ENCODE data around the gene DHRS3.
"Not testable (repeated sequence)": the region's sequence is repeated elsewhere in the genome, so short reads cannot be mapped to it uniquely, and the experiment has no call there.

DHRS3 gene

DNA sequence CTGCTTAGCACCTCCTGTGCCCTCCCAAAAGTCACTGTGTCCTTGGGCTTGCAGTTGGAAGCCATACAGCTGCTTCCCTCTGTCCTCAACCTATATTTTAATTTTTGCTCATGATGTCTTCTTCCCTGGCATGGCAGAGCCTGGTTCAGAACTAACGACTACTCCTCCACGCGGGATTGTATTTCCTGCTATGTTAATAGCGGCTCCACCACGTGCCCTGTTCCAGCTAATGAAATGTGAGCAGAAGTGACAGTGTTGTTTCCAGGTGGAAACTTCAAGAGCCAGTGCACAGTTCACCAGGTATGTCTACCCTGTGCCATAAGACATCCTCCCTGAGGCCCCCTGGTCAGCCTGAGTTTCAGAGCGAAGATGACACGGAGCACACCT lies 52.1 kb downstream of the DHRS3 start:
- TF ChIP-seq, protein P1, sequence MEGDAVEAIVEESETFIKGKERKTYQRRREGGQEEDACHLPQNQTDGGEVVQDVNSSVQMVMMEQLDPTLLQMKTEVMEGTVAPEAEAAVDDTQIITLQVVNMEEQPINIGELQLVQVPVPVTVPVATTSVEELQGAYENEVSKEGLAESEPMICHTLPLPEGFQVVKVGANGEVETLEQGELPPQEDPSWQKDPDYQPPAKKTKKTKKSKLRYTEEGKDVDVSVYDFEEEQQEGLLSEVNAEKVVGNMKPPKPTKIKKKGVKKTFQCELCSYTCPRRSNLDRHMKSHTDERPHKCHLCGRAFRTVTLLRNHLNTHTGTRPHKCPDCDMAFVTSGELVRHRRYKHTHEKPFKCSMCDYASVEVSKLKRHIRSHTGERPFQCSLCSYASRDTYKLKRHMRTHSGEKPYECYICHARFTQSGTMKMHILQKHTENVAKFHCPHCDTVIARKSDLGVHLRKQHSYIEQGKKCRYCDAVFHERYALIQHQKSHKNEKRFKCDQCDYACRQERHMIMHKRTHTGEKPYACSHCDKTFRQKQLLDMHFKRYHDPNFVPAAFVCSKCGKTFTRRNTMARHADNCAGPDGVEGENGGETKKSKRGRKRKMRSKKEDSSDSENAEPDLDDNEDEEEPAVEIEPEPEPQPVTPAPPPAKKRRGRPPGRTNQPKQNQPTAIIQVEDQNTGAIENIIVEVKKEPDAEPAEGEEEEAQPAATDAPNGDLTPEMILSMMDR (IDR thresholded peaks at IDR 0.05; ENCODE audit: control insufficient read depth, insufficient read depth, low read depth, low read length, missing control alignments): no peak
- no peak overlapping the region for H3K4me3 ChIP-seq (ENCODE audit: control insufficient read depth, low read depth, low read length)
- no peak for DNase-seq (ENCODE audit: low read depth)

DNA sequence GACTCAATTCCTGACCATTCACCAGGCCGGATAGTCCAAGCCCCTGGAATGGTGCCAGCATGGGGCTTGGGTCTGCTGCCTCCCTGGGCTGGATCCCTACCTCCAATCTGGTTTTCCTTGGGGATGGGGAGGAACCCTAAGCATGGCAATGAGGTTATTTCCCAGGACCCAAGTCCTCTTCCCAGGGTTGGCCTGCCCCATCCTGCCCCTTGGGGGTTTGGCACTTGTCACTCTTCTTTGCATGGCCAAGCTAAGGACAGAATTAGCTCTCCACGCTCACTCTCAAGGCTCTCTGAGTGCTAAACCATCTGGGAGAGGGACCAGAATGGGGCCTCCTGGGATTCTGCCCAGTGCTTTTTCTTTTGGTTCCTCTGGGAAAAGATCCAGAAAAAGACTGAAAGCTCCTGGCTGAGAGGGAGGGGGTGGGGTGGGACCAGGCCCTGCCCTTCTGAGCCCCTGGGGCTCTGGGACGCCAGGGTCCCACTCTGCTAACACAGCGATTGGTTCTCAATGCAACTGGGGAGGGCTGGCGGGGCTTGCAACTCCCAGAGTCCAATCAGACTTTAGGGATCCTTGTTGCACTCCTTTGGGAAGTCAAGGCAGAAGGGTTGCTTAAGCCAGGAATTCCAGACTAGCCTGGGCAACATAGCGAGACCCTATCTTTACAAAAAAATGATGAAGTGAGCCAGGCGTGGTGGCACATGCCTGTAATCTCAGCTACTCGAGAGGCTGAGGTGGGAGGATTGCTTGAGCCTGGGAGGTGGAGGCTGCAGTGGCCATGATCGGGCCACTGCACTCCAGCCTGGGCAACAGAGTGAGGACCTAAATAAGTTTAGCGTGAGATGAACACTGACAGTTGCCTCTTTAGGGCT lies 52.7 kb downstream of the DHRS3 start:
- TF ChIP-seq, protein P1 (IDR thresholded peaks at IDR 0.05; ENCODE audit: control insufficient read depth, insufficient read depth, low read depth, low read length, missing control alignments): no peak
- no peak for DNase-seq (ENCODE audit: low read depth)
- no peak overlapping the region for H3K4me3 ChIP-seq (ENCODE audit: control insufficient read depth, low read depth, low read length)

DNA sequence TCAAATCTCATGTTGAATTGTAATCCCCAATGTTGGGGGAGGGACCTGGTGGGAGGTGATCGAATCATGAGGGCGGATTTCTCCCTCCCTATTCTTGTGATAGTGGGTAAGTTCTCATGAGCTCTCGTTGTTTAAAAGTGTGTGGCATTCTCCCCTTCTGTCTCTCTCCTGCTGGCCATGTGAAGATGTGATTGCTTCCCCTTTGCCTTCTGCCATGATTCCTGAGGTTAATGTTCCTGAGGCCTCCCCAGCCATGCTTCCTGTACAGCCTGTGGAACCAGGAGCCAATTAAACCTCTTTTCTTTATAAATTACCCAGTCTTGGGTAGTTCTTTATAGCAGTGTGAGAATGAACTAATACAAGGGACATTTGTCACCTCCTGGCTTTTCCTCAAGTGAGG lies 53.8 kb downstream of the DHRS3 start:
- DNase-seq (ENCODE audit: low read depth); H3K4me3 ChIP-seq (ENCODE audit: control insufficient read depth, low read depth, low read length): not testable (repeated sequence)

DNA sequence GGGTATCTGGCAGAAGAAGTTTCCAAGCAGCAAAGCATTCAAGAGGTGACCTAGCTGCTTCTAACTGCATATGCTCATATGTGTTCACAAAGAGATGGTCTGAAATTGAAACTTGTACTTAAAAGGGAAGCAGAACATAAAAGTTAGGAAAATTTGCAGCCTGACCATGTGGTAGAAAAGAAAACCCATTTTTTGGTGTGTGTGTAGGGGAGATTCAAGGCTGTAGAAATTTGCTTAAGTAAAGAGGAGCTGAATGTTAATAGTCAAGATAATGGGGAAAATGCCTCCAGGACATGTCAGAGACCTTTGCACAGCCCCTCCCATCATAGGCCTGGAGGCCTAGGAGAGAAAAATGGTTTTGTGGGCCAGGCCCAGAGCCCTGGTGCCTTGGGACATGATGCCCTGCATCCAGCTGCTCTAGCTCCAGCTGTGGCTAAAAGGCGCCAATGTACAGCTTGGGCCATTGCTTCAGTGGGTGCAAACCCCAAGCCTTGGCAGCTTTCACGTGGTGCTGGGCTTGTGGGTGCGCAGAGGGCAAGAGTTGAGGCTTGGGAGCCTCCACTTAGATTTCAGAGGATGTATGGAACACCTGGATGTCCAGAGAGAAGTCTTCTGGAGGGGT lies 54.9 kb downstream of the DHRS3 start:
- H3K4me3 ChIP-seq (ENCODE audit: control insufficient read depth, low read depth, low read length): no peak overlapping the region
- TF ChIP-seq, protein P1 (IDR thresholded peaks at IDR 0.05; ENCODE audit: control insufficient read depth, insufficient read depth, low read depth, low read length, missing control alignments): no peak
- no peak for DNase-seq (ENCODE audit: low read depth)

DNA sequence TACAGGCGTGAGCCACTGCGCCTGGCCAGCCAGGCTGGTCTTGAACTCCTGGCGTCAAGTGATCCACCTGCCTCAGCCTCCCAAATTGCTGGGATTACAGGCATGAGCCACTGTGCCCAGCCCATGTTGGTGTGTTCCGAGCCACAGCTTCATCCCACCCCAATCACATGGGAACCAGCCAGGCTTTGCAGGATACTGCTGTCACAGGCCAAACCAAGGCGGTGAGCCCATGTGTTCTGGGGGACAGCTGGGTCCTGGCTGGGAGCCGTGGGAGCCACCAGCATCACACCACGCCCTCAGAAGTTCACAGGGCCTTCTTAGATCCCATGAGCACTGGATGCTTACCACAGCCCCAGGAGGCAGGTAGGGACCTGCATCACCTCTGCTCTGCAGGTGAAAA lies 56.9 kb downstream of the DHRS3 start:
- DNase-seq (ENCODE audit: low read depth): no peak
- H3K4me3 ChIP-seq (ENCODE audit: control insufficient read depth, low read depth, low read length): no peak overlapping the region
- TF ChIP-seq, protein P1 (IDR thresholded peaks at IDR 0.05; ENCODE audit: control insufficient read depth, insufficient read depth, low read depth, low read length, missing control alignments): no peak

DNA sequence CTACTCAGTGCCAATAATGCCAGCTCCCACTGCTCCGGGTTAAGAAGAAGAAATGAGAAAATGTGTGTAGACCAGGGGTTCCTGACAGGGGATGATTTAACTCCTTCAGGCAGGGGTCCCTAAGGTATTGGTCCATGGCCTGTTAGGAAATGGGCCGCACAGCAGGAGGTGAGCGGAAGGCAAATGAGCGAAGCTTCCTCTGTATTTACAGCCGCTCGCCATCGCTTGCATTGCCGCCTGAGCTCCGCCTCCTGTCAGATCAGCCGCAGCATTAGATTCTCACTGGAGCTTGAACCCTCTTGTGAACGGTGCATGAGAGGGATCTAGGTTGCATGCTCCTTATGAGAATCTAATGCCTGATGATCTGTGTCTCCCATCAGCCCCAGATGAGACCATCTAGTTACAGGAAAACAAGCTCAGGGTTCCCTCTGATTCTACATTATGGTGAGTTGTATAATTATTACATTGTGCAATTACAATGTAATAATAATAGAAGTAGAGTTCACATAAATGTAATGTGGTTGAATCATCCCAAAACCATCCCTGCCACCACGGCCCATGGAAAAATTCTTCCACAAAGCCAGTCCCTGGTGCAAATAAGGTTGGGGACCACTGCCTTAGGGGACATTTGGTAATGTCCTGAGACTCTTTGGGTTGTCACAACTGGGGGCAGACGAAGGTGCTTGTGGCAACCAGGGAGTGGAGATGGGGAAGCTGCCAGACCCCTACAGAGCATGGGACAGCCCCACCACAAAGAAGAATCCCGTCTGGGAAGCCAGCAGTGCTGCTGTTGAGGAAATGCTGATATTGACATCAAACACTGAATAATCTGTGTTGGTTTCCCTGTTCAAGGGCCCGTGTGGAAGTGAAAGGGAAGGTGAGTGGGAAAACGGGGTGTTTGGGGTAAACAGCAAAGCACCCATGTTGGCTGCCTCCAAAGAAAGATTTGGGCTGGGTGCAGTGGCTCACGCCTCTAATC lies 60.8 kb downstream of the DHRS3 start:
- no peak for DNase-seq (ENCODE audit: low read depth)
- no peak overlapping the region for H3K4me3 ChIP-seq (ENCODE audit: control insufficient read depth, low read depth, low read length)
- TF ChIP-seq, protein P1 (IDR thresholded peaks at IDR 0.05; ENCODE audit: control insufficient read depth, insufficient read depth, low read depth, low read length, missing control alignments): no peak

Measured in AG09309 (cell line).